Measurements from ENCODE around the gene DSEL.

The DSEL gene

GRCh38 chr18:67500522-67501205 lies 15.9 kb downstream of the DSEL start:
- no peak for DNase-seq

GRCh38 chr18:67496469-67496868 lies 20.1 kb downstream of the DSEL start:
- DNase-seq, result no peak

GRCh38 chr18:67486534-67486933 lies 30.0 kb downstream of the DSEL start:
- no peak for DNase-seq

- no peak for DNase-seq
These were observed 30.9 kb downstream of the DSEL start for GRCh38 chr18:67485655-67486054.

- no peak for DNase-seq
These were observed 32.1 kb downstream of the DSEL start for GRCh38 chr18:67484458-67484857.

GRCh38 chr18:67483952-67484351 lies 32.6 kb downstream of the DSEL start:
- DNase-seq, result no peak

- no peak for DNase-seq
These were observed 33.3 kb downstream of the DSEL start for GRCh38 chr18:67483237-67483636.

GRCh38 chr18:67478249-67478648 lies 38.3 kb downstream of the DSEL start:
- no peak for DNase-seq

GRCh38 chr18:67477522-67477921 lies 39.0 kb downstream of the DSEL start:
- no peak for DNase-seq

GRCh38 chr18:67476585-67476984 lies 39.9 kb downstream of the DSEL start:
- no peak for DNase-seq

GRCh38 chr18:67475673-67476072 lies 40.8 kb downstream of the DSEL start:
- no peak for DNase-seq

- no peak for DNase-seq
These were observed 48.5 kb downstream of the DSEL start for GRCh38 chr18:67468038-67468437.

GRCh38 chr18:67467188-67467587 lies 49.3 kb downstream of the DSEL start:
- DNase-seq, result no peak

- DNase-seq, result no peak
These were observed 52.0 kb downstream of the DSEL start for GRCh38 chr18:67464499-67464898.

GRCh38 chr18:67463829-67464228 lies 52.7 kb downstream of the DSEL start:
- DNase-seq, result no peak

- no peak for DNase-seq
These were observed 59.8 kb downstream of the DSEL start for GRCh38 chr18:67456711-67457110.

All from stimulated activated CD4-positive, alpha-beta T cell treated with anti-CD3 and anti-CD28 coated beads, Interleukin-4, amount 100 ng/mL, for 24 hours (primary cell).